DOHH2 (cell line): ENCODE measurements around the gene EEFSEC.

Source experiments
- H3F3A ChIP-seq: fragments of 200-600 bp; sonication (generic), shearing (Covaris generic); 2 replicates; pipeline ENCODE4 v1.6.0; 2016; ENCODE audit warnings: antibody characterized with exemption, mild to moderate bottlenecking; ENCODE audit not compliant: control insufficient read depth, insufficient read depth
- H3K27ac ChIP-seq: fragments of 200-600 bp; sonication (generic); 2 replicates; pipeline ENCODE4 v1.5.1; 2014; ENCODE audit warnings: low read depth, mild to moderate bottlenecking, low read length, moderate library complexity
- H3K27me3 ChIP-seq: fragments of 200-600 bp; sonication (generic); 2 replicates; pipeline ENCODE4 v1.6.1; 2014; ENCODE audit warnings: mild to moderate bottlenecking, low read length, mixed read lengths; ENCODE audit not compliant: control insufficient read depth
- H3K36me3 ChIP-seq: fragments of 200-600 bp; sonication (generic); 2 replicates; pipeline ENCODE4 v1.6.1; 2014; ENCODE audit warnings: mild to moderate bottlenecking, low read length, moderate library complexity, mixed read lengths; ENCODE audit not compliant: control insufficient read depth
- H3K4me1 ChIP-seq: fragments of 200-600 bp; sonication (generic); 2 replicates; pipeline ENCODE4 v1.6.1; 2014; ENCODE audit warnings: mild to moderate bottlenecking, low read length, mixed read lengths; ENCODE audit not compliant: control insufficient read depth
- H3K4me2 ChIP-seq: fragments of 200-600 bp; sonication (generic); 2 replicates; pipeline ENCODE4 v1.6.0; 2014; ENCODE audit warnings: mild to moderate bottlenecking, low read length, moderate library complexity
- H3K4me3 ChIP-seq: fragments of 200-600 bp; sonication (generic); 2 replicates; pipeline ENCODE4 v1.5.1; 2014; ENCODE audit warnings: mild to moderate bottlenecking, low read length, mixed read lengths
- H3K79me2 ChIP-seq: fragments of 200-600 bp; sonication (generic); 2 replicates; pipeline ENCODE4 v1.6.1; 2014; ENCODE audit warnings: mild to moderate bottlenecking, low read length, mixed read lengths; ENCODE audit not compliant: control insufficient read depth
- H3K9me2 ChIP-seq: fragments of 200-600 bp; sonication (generic); replicated peaks from 2 replicates; pipeline ENCODE4 v1.6.1; 2014; ENCODE audit warnings: mild to moderate bottlenecking, low read length, mixed read lengths; ENCODE audit not compliant: control insufficient read depth
- H3K9me3 ChIP-seq: fragments of 200-600 bp; sonication (generic); 2 replicates; pipeline ENCODE4 v1.6.1; 2014; ENCODE audit warnings: antibody characterized with exemption, low read length, mixed read lengths; ENCODE audit not compliant: control insufficient read depth, insufficient read depth
- H4K20me1 ChIP-seq: fragments of 200-600 bp; sonication (generic); 2 replicates; pipeline ENCODE4 v1.6.0; 2014; ENCODE audit warnings: low read depth, mild to moderate bottlenecking, antibody characterized with exemption, low read length, moderate library complexity; ENCODE audit not compliant: control insufficient read depth, insufficient read depth
- EZH2phosphoT487 ChIP-seq: fragments of 200-600 bp; sonication (generic); IDR thresholded peaks from 2 replicates; pipeline ENCODE4 v1.6.1; 2017; ENCODE audit warnings: borderline replicate concordance, mild to moderate bottlenecking, antibody characterized with exemption, low read length, moderate library complexity, mixed read lengths
- TF ChIP-seq, protein P1 (sequence below): fragments of 200-600 bp; sonication (generic); IDR thresholded peaks from one replicate; pipeline ENCODE4 v1.5.1; 2014; ENCODE audit warnings: antibody characterized with exemption, mild to moderate bottlenecking, low read depth, low read length; ENCODE audit not compliant: poor library complexity, severe bottlenecking

EEFSEC gene

DNA sequence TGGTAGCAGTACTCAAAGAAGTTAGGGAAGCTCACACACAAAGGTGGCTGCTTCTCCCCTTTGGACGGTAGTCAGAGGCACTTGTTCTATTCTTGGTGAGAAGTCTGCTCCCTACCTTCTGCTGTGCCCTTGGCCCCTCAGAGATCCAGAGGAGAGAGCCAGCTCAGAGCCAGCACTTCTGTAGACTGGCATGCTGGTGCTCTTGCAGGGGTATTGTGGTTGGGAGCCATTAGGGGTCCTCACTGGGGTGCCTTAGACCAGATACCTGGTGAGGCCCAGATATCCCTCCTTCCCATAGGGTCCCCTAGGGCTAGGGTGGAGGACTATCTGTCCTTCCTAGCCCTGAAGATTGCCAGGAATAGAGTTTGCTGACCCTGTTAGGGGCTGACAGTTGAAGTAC lies 140.6 kb downstream of the EEFSEC start:
- Histone ChIP-seq H3K4me2 (no peak overlapping the region), H3K27me3 (no peaks in the 10 kb centered on the region), H3K79me2 (no peaks in the 10 kb centered on the region), H3K9me3 (no peaks in the 10 kb centered on the region), H3K9me2 (no peaks in the 10 kb centered on the region), H3F3A (no peaks in the 10 kb centered on the region), H3K27ac (no peak overlapping the region), H3K4me3 (no peak overlapping the region), H4K20me1 (no peaks in the 10 kb centered on the region), H3K36me3 (0 out of 2 replicates have a peak, but pooled peaks cover 3% of the 10 kb centered on the region), H3K4me1 (no peaks in the 10 kb centered on the region)
- TF ChIP-seq, protein P1, sequence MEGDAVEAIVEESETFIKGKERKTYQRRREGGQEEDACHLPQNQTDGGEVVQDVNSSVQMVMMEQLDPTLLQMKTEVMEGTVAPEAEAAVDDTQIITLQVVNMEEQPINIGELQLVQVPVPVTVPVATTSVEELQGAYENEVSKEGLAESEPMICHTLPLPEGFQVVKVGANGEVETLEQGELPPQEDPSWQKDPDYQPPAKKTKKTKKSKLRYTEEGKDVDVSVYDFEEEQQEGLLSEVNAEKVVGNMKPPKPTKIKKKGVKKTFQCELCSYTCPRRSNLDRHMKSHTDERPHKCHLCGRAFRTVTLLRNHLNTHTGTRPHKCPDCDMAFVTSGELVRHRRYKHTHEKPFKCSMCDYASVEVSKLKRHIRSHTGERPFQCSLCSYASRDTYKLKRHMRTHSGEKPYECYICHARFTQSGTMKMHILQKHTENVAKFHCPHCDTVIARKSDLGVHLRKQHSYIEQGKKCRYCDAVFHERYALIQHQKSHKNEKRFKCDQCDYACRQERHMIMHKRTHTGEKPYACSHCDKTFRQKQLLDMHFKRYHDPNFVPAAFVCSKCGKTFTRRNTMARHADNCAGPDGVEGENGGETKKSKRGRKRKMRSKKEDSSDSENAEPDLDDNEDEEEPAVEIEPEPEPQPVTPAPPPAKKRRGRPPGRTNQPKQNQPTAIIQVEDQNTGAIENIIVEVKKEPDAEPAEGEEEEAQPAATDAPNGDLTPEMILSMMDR = no peak
- TF ChIP-seq EZH2phosphoT487 = no peak

DNA sequence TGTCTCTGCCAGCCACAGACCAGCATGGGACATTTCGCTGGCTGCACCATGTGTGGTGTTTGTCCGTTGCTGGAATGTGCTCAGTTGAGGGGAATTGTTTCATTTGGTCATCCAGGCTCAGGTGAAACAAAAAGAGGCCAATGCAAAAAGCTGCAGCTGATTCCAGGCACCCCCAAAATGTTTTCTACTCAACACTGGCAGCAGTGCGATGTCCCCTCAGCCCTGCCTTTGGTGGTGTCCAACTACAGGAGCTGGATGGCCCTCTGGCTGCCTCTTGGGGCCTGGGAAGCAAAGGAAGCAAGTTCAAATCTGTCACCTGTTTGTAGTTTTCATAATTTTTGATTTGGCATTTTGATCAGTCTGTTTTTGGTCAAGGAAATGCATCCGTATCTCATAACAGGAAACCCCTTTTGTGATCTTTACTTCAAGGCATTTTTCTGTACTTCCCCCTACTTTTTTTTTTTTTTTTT lies 141.8 kb downstream of the EEFSEC start:
- Histone ChIP-seq H3K27me3 (no peaks in the 10 kb centered on the region), H3K4me2 (no peak overlapping the region), H3K4me3 (no peak overlapping the region), H3K79me2 (no peaks in the 10 kb centered on the region), H3K9me3 (no peaks in the 10 kb centered on the region), H4K20me1 (no peaks in the 10 kb centered on the region), H3K36me3 (no peaks in the 10 kb centered on the region), H3K4me1 (no peaks in the 10 kb centered on the region), H3F3A (no peaks in the 10 kb centered on the region), H3K9me2 (no peaks in the 10 kb centered on the region), H3K27ac (no peak overlapping the region)
- TF ChIP-seq, protein P1 = no peak
- TF ChIP-seq EZH2phosphoT487 = no peak

GRCh38 chr3:128296469-128297251 lies 143.4 kb downstream of the EEFSEC start:
- Histone ChIP-seq H3K4me2 (no peak overlapping the region), H4K20me1 (no peaks in the 10 kb centered on the region), H3K27ac (no peak overlapping the region), H3K9me2 (no peaks in the 10 kb centered on the region), H3K9me3 (no peaks in the 10 kb centered on the region), H3K36me3 (no peaks in the 10 kb centered on the region), H3K27me3 (no peaks in the 10 kb centered on the region), H3F3A (no peaks in the 10 kb centered on the region), H3K79me2 (no peaks in the 10 kb centered on the region), H3K4me1 (no peaks in the 10 kb centered on the region), H3K4me3 (no peak overlapping the region)
- TF ChIP-seq, protein P1 = no peak
- TF ChIP-seq EZH2phosphoT487 = no peak
